HCT116 (cell line): ENCODE results near the gene TRIOBP. TPM values are rescaled to one million over a fixed set of nuclear protein-coding genes. Genes with fewer than 3 reads are reported as not detected.

ENCODE experiments used
- ATAC-seq: fragments of 200-7000 bp; cut with Tn5 transposase; 2 replicates; pipeline ENCODE4 v1.9.1; 2020; ENCODE audit warnings: mild to moderate bottlenecking, moderate library complexity
- BruUV-seq: library from RNA; stranded (reverse); fragments of 400-500 nt; replicated peaks from 2 replicates; lab custom pipeline; 2021; lab: Mats Ljungman, UMichigan
- CTCF ChIA-PET: fragments of 300-600 bp; sonication (Branson Sonifier 250); formaldehyde crosslinking; loops from one replicate; lab custom pipeline; 2021; ENCODE audit warnings: antibody characterized with exemption; lab: Charles Lee
- POLR2A ChIA-PET: fragments of 300-600, 350-600 bp; sonication (Branson Sonifier 250); formaldehyde crosslinking; loops from one replicate; lab custom pipeline; 2021; ENCODE audit warnings: antibody characterized with exemption; lab: Charles Lee
- RAD21 ChIA-PET, 2 experiments: fragments of 300-600 bp; sonication (Branson Sonifier 250); formaldehyde crosslinking; loops; one replicate each; lab custom pipeline; 2023; ENCODE audit warnings: low total read pairs in 2 of 2; ENCODE audit not compliant: uncharacterized antibody in 2 of 2, unreplicated experiment in 2 of 2, low non-redundant PET in 1 of 2; lab: Charles Lee
- DNase-seq: peaks from one replicate; pipeline ENCODE4 v3.0.0-alpha.2; 2010; ENCODE audit warnings: low read depth, low spot score
- H2AFZ ChIP-seq: fragments of 200-600 bp; shearing (Covaris generic), sonication (generic); 2 replicates; pipeline ENCODE4 v1.6.1; 2017; ENCODE audit warnings: low read depth, mixed run types, mixed read lengths, antibody characterized with exemption, low read length; ENCODE audit not compliant: poor library complexity, severe bottlenecking
- H3K27ac ChIP-seq: 2 replicates; pipeline ENCODE4 v1.5.1; 2012; ENCODE audit warnings: low read depth, low read length
- H3K27me3 ChIP-seq: fragments of 200-600 bp; sonication (generic); 2 replicates; pipeline ENCODE4 v1.6.1; 2016; ENCODE audit warnings: mixed run types, low read length, mixed read lengths; ENCODE audit not compliant: insufficient read depth
- H3K36me3 ChIP-seq, 2 experiments: fragments of 200-500 bp in 1 of 2; fragments of 200-600 bp in 1 of 2; sonication (Bioruptor generic) in 1 of 2; sonication (generic) in 1 of 2; 2 replicates each; pipeline versions ENCODE4 v1.5.1 to v1.6.1; 2014 to 2016; ENCODE audit warnings: low read length in 2 of 2, inconsistent platforms in 1 of 2, mixed read lengths in 1 of 2, mixed run types in 1 of 2; ENCODE audit not compliant: insufficient read depth in 2 of 2, control insufficient read depth in 1 of 2
- H3K4me1 ChIP-seq, 2 experiments: fragments of 200-600 bp in 1 of 2; sonication (generic) in 1 of 2; 2 replicates each; pipeline versions ENCODE4 v1.5.1 to v1.6.1; 2012 to 2017; ENCODE audit warnings: low read length in 2 of 2, inconsistent platforms in 1 of 2, mild to moderate bottlenecking in 1 of 2, mixed read lengths in 1 of 2, mixed run types in 1 of 2, moderate library complexity in 1 of 2; ENCODE audit not compliant: insufficient read depth in 2 of 2, control insufficient read depth in 1 of 2
- H3K4me2 ChIP-seq: fragments of 200-600 bp; sonication (generic); 2 replicates; pipeline ENCODE4 v1.6.1; 2017; ENCODE audit warnings: mixed run types, low read length, mixed read lengths
- H3K4me3 ChIP-seq, 2 experiments: fragments of 200-600 bp in 1 of 2; sonication (generic) in 1 of 2; replicated peaks in 1 of 2; 2 replicates each; pipeline ENCODE4 v1.5.1; 2011 to 2016; ENCODE audit warnings: low read length in 2 of 2, control low read depth in 1 of 2, low read depth in 1 of 2, mild to moderate bottlenecking in 1 of 2, mixed read lengths in 1 of 2, mixed run types in 1 of 2
- H3K79me2 ChIP-seq: fragments of 200-600 bp; sonication (generic); 2 replicates; pipeline ENCODE4 v1.6.1; 2017; ENCODE audit warnings: mild to moderate bottlenecking, mixed run types, low read length, moderate library complexity, mixed read lengths; ENCODE audit not compliant: insufficient read depth
- H3K9ac ChIP-seq: fragments of 200-600 bp; sonication (generic); 2 replicates; pipeline ENCODE4 v1.6.1; 2016; ENCODE audit warnings: low read length, mixed read lengths
- H3K9me2 ChIP-seq: fragments of 200-600 bp; sonication (generic), shearing (Covaris generic); 2 replicates; pipeline ENCODE4 v1.6.1; 2017; ENCODE audit warnings: mixed run types, mild to moderate bottlenecking, moderate library complexity; ENCODE audit not compliant: insufficient read depth
- H3K9me3 ChIP-seq, 2 experiments: fragments of 200-500 bp in 1 of 2; fragments of 200-600 bp in 1 of 2; sonication (Bioruptor generic) in 1 of 2; sonication (generic) in 1 of 2; 2 replicates each; pipeline ENCODE4 v1.6.1; 2014 to 2017; ENCODE audit warnings: low read length in 2 of 2, mixed read lengths in 2 of 2, inconsistent platforms in 1 of 2, low read depth in 1 of 2, mild to moderate bottlenecking in 1 of 2, mixed run types in 1 of 2, moderate library complexity in 1 of 2; ENCODE audit not compliant: control insufficient read depth in 1 of 2, insufficient read depth in 1 of 2
- H4K20me1 ChIP-seq: fragments of 200-600 bp; sonication (generic), shearing (Covaris generic); 2 replicates; pipeline ENCODE4 v1.6.1; 2017; ENCODE audit warnings: mixed run types, mild to moderate bottlenecking, moderate library complexity; ENCODE audit not compliant: insufficient read depth
- FOSL1 ChIP-seq: IDR thresholded peaks from 2 replicates; pipeline ENCODE4 v1.6.1; 2012; ENCODE audit warnings: low read depth
- SP1 ChIP-seq: IDR thresholded peaks from 2 replicates; pipeline ENCODE4 v1.6.1; 2012; ENCODE audit warnings: low read depth
- SRF ChIP-seq: IDR thresholded peaks from 2 replicates; pipeline ENCODE4 v1.6.1; 2012; ENCODE audit warnings: low read depth
- TCF7L2 ChIP-seq: IDR thresholded peaks from 2 replicates; pipeline ENCODE4 v1.7.0; 2011; ENCODE audit warnings: borderline replicate concordance, inconsistent platforms; ENCODE audit not compliant: insufficient read depth, insufficient read length; ENCODE audit errors: extremely low read depth
- YY1 ChIP-seq: IDR thresholded peaks from 2 replicates; pipeline ENCODE4 v1.6.1; 2011; ENCODE audit warnings: low read length, low read depth, moderate library complexity, mild to moderate bottlenecking; ENCODE audit not compliant: insufficient replicate concordance; ENCODE audit errors: extremely low read depth
- intact Hi-C: fragments of 100-400 bp; cut with micrococcal nuclease; formaldehyde crosslinking; loops from 2 replicates; pipeline ENCODE4 v1.10.0; 2022
- total RNA-seq: library from RNA; stranded (reverse); gene quantifications from one replicate; pipeline ENCODE4 v1.2.1, GENCODE V29; 2021; ENCODE audit not compliant: unreplicated experiment
- TF ChIP-seq, protein P1 (sequence below): IDR thresholded peaks from 2 replicates; pipeline ENCODE4 v1.6.1; 2011; ENCODE audit warnings: mild to moderate bottlenecking, low read length, moderate library complexity; ENCODE audit not compliant: insufficient replicate concordance; ENCODE audit errors: extremely low read depth

The TRIOBP gene
- total RNA-seq, 1 experiment from 2014 or later, result 244 TPM

DNA sequence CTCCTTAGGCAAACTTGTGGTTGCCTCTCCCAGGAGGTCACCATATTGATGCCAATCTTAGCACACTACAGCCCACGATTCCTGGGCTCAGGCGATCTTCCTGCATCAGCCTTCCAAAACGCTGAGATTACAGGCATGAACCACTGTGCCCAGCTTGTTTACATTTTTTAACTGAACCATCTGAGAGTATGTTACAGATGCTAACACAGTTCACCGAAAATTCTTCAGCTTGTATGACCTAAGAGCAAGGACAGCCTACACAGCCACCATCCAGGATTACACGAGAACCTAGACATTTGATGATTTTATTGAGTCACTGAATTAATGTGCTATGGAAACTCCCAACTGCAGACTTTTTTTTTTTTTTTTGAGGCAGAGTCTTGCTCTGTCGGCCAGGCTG lies 27.3 kb upstream of the TRIOBP start (continued):
- TF ChIP-seq, protein P1, sequence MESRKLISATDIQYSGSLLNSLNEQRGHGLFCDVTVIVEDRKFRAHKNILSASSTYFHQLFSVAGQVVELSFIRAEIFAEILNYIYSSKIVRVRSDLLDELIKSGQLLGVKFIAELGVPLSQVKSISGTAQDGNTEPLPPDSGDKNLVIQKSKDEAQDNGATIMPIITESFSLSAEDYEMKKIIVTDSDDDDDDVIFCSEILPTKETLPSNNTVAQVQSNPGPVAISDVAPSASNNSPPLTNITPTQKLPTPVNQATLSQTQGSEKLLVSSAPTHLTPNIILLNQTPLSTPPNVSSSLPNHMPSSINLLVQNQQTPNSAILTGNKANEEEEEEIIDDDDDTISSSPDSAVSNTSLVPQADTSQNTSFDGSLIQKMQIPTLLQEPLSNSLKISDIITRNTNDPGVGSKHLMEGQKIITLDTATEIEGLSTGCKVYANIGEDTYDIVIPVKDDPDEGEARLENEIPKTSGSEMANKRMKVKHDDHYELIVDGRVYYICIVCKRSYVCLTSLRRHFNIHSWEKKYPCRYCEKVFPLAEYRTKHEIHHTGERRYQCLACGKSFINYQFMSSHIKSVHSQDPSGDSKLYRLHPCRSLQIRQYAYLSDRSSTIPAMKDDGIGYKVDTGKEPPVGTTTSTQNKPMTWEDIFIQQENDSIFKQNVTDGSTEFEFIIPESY, result no peak
- TF ChIP-seq SP1, result no peak
- TF ChIP-seq SRF, result no peak

GRCh38 chr22:37672206-37672919 lies 24.5 kb upstream of the TRIOBP start:
- no peak overlapping the region for H3K4me2 ChIP-seq
- H3K79me2 ChIP-seq, result peaks cover 13% of the 10 kb centered on the region; the same call in 1 of the 2 replicates
- H3K4me1 ChIP-seq, result peaks cover 46 to 68% of the 10 kb centered on the region in 2 experiments
- H3K27ac ChIP-seq, result no peak overlapping the region
- H3K9ac ChIP-seq, result no peak overlapping the region
- no peaks in the 10 kb centered on the region for H4K20me1 ChIP-seq
- no peak overlapping the region for H2AFZ ChIP-seq
- CTCF ChIA-PET, result interaction anchor here (1.2 kb wide), 1 partner anchor 9 kb away, joined by 4 read pairs; no protein-coding TSS in a partner anchor
- intact Hi-C loops, result no loop called here
- H3K9me3 ChIP-seq, result no peaks in the 10 kb centered on the region
- POLR2A ChIA-PET, result interaction anchor here (0.7 to 1.4 kb wide), 3 partner anchors 11 to 36 kb away, joined by 3 read pairs; partner anchors contain the start of gene PDXP
- H3K9me2 ChIP-seq, result no peaks in the 10 kb centered on the region
- TF ChIP-seq TCF7L2 (no peak), YY1 (no peak), FOSL1 (no peak)
- DNase-seq, result no peak
- no peaks in the 10 kb centered on the region for H3K36me3 ChIP-seq
- BruUV-seq, result no TSS peak
- H3K4me3 ChIP-seq, result no peak overlapping the region
- no peak for ATAC-seq
- RAD21 ChIA-PET, result no interaction called here
- no peaks in the 10 kb centered on the region for H3K27me3 ChIP-seq
